NCI-H526 treated with DMSO at 0.1 percent for 48 hours (cell line): Measurements from ENCODE around the gene DMAC2.
"Not testable (repeated sequence)": the region's sequence is repeated elsewhere in the genome, so short reads cannot be mapped to it uniquely, and the experiment has no call there.

Source experiments
- DNase-seq: peaks from one replicate; lab custom pipeline; 2025; lab: John Stamatoyannopoulos, UW

The DMAC2 gene

DNA sequence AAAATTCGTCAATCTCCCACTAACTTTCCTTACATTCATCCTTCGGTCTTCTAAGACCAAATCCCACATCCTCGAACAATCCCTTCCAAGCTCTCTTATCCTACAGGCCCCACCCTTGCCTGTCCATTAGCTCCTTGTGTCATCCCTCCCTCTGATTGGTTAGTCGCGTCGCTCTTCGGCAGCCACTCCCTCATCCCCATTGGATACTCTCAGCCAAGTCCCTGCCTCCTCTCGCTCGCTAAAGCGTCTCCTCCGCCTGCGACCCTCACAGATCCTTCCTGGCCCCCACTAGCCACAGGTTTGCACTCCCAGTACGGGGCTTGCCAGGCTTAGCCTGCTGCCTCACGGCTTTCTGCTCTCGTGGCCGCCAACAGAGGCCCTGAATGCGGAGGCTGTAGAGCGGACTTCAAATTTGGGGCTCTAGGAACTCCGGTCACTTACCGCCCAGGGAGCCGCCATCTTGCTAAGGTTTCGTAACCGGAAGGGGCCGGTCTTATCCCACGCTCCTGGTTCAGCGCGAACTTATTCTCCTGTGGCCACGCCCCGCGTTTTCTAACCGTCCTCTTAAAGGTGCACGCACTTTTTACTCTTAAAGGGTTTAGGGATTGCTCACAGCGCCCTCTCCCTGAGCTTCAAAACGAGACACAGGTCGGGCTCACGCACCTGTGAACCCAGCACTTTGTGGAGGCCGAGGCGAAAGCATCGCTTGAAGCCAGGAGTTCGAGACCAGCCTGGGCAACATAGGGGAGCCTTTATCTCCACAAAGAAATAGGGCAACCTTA lies at the start of gene DMAC2:
Gene DMAC2 (minus strand): TSS at position 472 of the 782 bp plus-strand sequence. CDS start 13 bp downstream, at position 459.
- peak; percentile 98 for DNase-seq

DNA sequence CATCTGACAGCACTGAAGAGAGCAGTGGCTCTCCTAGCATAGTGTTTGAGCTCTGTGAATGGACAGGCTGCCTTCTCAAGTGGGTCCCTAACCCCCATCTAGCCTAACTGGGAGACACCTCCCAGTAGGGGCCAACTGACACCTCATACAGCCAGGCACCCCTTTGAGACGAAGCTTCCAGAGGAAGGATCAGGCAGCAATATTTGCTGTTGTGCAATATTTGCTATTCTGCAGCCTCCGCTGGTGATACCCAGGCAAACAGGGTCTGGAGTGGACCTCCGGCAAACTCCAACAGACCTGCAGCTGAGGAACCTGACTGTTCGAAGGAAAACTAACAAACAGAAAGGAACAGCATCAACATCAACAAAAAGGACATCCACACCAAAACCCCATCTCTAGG lies 47.2 kb upstream of the DMAC2 start:
- not testable (repeated sequence) for DNase-seq

GRCh38 chr19:41484822-41485221 lies 45.1 kb upstream of the DMAC2 start:
- DNase-seq = no peak

GRCh38 chr19:41480336-41480735 lies 40.6 kb upstream of the DMAC2 start:
- DNase-seq = no peak

- no peak for DNase-seq
Observed at GRCh38 chr19:41479757-41480191, 40.1 kb upstream of the DMAC2 start.

DNA sequence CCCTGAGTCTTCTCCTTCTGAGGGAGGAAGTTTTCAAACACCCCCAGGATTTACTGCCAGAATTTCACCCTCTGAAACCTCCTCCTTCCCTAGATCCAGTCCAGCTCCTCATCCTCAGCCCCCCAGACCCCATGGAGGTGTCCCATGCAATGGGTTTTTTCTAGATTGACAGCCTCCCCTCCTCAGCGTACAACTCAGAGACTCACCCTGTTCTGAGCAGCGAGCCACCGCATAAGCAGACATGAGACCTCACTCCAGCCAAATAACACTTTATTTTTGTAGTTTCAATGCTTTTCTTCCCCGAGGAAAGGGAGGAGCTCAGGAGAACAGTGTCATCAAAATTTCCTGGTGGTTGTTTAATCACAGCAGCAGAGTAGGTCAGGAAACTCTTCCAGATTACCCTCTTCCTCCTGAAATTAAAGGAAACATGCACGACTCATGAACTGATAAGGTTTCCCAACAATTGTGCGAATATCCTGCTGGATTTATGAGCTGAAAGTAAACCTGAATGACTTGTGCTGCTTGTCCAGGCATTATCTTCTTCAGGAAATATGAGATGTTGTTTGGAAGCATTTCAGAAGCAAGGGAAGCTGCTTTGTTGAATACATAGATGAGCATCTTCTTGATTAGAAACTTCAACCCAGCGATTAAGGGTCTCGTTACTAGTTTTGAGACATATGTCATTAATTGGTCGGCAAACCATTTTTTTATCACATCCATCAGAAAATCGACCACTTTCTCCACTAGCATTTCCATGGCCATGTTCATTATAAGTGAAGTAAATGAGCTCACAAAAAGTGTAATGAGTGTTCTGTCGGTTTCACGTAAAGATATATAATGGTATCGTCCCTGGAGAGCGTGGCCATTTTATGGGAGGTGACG lies 39.4 kb upstream of the DMAC2 start:
- no peak for DNase-seq

- DNase-seq = no peak
Observed at GRCh38 chr19:41478171-41478570, 38.5 kb upstream of the DMAC2 start.

- DNase-seq = no peak
Observed at GRCh38 chr19:41476583-41476982, 36.9 kb upstream of the DMAC2 start.

GRCh38 chr19:41463257-41464256 lies 23.8 kb upstream of the DMAC2 start:
- DNase-seq = not testable (repeated sequence)

DNA sequence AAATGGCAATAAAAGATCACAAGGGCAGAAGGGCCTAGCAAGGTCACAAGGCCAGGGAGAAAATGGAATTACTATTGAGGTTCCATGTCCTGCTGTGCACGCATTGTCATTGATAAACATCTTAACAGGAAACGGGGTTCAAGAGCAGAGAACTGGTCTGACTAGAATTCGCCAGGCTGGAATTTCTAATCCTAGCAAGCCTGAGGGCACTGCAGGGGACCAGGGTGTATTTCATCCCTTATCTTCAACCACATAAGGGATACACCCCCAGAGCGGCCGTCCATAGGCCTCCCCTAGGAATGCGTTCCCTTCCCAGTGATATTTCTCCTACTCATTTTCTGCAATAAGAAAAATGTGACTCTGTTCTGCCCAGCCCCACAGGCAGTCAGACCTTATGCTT lies 22.8 kb upstream of the DMAC2 start:
- DNase-seq = no peak

GRCh38 chr19:41457241-41457640 lies 17.5 kb upstream of the DMAC2 start:
- DNase-seq = no peak

DNA sequence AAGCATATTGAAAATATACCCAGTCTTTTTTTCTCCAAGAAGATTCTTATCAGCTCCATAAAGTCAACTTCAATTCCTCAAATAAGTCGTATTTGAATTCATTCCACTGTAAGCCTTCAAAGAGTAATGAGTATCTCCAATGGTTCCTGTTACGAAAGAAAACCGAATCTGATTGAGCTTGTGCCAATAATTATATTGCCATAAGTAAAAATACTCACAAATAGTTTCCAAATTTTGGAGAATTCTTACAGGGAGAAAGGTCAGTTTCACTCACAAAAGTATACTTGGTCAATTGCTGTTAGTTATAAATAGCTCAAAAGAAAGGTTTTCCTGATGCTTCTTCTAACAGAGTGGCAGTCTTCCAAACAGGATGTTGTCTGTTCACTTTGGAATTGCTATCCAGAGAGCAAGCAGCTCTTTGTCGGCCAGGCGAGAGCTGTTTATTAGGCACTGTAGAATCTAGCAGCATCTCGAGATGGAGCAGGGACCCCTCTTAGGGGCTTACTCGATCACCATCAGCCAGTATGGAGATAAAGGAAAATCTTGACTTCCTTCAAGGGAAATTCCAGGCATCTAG lies 16.7 kb upstream of the DMAC2 start:
- DNase-seq = no peak

DNA sequence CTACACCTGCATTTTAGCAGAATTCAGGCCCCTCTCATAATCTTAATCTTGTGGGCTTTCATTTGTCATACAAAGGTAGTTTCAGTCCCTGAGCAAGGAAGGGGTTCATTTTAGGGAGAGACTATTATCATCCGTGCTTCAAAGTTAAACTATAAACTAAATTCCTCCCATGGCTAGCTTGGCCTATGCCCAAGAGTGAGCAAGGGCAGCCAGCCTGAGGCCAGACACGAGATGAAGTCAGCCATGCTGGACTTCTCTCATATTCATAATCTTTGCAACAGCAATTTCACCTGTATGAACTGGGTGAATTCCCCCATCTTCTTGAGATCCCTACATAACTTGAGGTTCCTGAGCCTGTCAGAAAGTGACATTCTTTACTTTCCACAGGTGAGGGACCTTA lies 16.2 kb upstream of the DMAC2 start:
- DNase-seq = no peak

DNA sequence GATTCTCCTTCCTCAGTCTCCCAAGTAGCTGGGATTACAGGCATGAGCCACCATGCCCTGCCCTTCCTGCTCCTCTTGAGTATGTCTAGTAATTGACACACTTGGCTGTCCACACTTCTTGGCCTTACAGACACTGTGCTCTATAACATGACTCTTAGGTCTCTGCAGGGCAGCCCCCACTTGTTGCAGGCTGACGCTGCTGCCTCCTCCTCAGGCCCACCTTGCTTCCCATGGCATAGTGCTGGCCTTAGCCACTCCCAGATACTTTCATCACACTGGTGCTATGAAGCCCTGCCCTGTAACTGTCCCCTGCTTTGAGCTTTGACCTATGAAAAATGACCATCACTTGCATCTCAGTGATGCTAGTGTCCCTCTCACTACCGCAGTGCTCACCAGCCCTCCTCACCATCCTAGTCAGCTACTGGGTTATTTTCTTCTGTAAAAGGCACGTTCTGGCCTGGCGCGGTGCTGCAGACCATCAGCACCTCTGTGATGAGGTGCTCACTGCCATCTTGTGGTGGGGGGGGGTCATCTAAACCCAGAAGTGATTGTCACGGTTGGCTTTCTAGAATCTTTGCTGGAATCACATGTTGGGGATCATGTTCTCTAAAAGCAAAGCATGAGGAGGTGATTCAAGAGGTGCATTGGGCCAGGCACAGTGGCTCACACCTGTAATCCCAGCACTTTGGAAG lies 13.0 kb upstream of the DMAC2 start:
- DNase-seq = no peak

DNA sequence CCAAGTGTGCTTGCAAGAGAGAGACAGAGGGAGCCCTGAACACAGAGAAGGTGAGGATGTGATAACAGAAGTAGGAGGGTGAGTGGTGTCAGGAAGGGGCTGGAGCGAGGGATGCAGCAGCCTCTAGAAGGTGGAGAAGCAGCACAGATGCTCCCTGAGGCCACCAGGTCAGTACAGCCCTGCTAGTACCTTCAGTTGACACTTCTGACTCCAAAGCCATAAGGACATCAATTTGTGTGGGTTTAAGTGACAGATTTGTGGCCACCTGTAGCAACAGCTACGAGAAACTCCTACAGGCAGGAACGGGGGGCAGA lies 10.1 kb upstream of the DMAC2 start:
- no peak for DNase-seq

DNA sequence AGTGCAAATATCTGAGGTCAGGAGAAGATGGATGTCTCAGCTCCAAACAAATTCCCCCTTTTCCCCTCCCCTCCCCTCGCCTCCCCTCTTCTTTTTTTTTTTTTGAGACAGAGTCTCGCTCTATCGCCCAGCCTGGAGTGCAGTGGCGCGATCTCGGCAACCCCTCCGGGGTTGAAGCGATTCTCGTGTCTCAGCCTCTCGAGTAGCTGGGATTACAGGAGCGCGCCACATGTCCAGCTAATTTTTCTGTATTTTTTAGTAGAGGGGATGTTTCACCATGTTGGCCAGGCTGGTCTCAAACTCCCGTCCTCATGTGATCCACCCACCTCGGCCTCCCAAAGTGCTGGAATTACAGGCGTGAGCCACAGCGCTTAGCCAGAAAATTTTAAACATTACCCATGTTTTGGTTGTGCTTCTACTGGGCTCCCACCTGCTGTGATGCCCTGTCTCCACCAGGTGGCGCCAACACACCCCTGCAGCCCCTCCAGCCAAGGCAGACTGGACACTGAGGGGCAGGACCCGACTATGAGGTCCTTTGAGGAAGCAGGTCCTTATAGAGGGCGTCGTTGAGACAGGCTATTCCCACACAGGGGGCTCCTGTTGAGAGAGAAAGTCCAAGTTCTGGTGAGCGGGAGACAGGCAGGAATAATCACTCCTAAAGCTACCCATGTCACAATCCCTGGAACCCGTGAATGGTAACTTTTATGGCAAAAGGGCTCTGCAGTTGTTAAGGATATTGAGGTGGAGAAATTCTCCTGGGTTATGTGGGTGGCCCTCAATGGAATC lies 9.6 kb upstream of the DMAC2 start:
- DNase-seq = peak; percentile 23

DNA sequence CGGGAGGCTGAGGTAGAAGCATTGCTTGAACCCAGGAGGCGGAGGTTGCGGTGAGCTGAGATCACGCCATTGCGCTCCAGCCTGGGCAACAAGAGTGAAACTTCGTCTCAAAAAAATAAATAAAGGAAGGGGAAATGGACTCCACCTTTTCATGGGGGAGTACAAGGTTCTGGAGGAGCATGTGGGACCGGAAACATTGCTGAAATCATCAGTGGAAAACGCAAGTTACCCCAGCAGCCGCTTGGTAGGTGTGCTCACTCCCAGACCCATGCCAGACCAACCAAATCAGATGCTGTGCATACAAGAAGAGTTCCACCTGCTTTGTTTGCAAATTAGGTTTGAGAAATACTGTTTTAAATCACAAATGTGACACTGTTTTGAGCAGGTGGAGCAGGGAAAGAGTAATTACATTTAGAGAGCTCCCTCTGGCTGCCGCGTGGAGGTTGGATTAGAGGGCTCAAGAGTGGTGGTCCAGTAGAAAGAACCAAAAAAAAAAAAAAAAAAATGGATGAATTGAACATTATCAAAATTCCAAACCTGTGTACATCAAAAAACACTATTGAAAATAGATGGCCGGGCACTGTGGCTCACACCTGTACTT lies 8.1 kb upstream of the DMAC2 start:
- DNase-seq = peak; percentile 74

GRCh38 chr19:41445575-41445974 lies 5.9 kb upstream of the DMAC2 start:
- no peak for DNase-seq

GRCh38 chr19:41443813-41444455 lies 4.2 kb upstream of the DMAC2 start:
- peak; percentile 97 for DNase-seq
